T1000 (cell line): ENCODE data around the gene SPRYD4.
A peak's percentile ranks its signal among the peaks of the same experiment; 100 is the strongest.
"Not testable (repeated sequence)": the region's sequence is repeated elsewhere in the genome, so short reads cannot be mapped to it uniquely, and the experiment has no call there.

ENCODE experiments used
- DNase-seq: peaks from one replicate; lab custom pipeline; 2025; ENCODE audit warnings: mixed read lengths; lab: John Stamatoyannopoulos, UW

SPRYD4 gene

GRCh38 chr12:56468216-56469006, at the start of gene SPRYD4:
Gene SPRYD4 (plus strand): TSS chr12:56468578. CDS start chr12:56468592, 14 bp downstream.
- peak; percentile 81 for DNase-seq

- no peak for DNase-seq
Observed at GRCh38 chr12:56420411-56420810, 48.0 kb upstream of the SPRYD4 start.

- no peak for DNase-seq
Observed at GRCh38 chr12:56425193-56425592, 43.2 kb upstream of the SPRYD4 start.

GRCh38 chr12:56425940-56426438, 42.4 kb upstream of the SPRYD4 start:
- DNase-seq, result no peak

GRCh38 chr12:56431288-56431687, 37.1 kb upstream of the SPRYD4 start:
- no peak for DNase-seq

GRCh38 chr12:56431850-56432249, 36.5 kb upstream of the SPRYD4 start:
- no peak for DNase-seq

GRCh38 chr12:56434828-56435227, 33.5 kb upstream of the SPRYD4 start:
- no peak for DNase-seq

GRCh38 chr12:56437430-56438176, 30.8 kb upstream of the SPRYD4 start:
- no peak for DNase-seq

- DNase-seq, result not testable (repeated sequence)
Observed at GRCh38 chr12:56443208-56443607, 25.2 kb upstream of the SPRYD4 start.

GRCh38 chr12:56448860-56449621, 19.3 kb upstream of the SPRYD4 start, which contains the start of gene TIMELESS:
Gene TIMELESS (minus strand): TSS chr12:56449426. CDS start chr12:56434170, 15,256 bp downstream.
- DNase-seq, result peak; percentile 91

GRCh38 chr12:56449622-56449984, 18.8 kb upstream of the SPRYD4 start:
- DNase-seq, result no peak

- DNase-seq, result no peak
Observed at GRCh38 chr12:56450241-56450640, 18.1 kb upstream of the SPRYD4 start.

- no peak for DNase-seq
Observed at GRCh38 chr12:56451147-56451546, 17.2 kb upstream of the SPRYD4 start.

GRCh38 chr12:56454557-56454956, 13.8 kb upstream of the SPRYD4 start, which contains the start of gene MIP:
Gene MIP (minus strand): TSS chr12:56454657. CDS start chr12:56454613, 44 bp downstream.
- no peak for DNase-seq

GRCh38 chr12:56457817-56458216, 10.6 kb upstream of the SPRYD4 start:
- DNase-seq, result no peak

- DNase-seq, result no peak
Observed at GRCh38 chr12:56461235-56462159, 6.9 kb upstream of the SPRYD4 start.

GRCh38 chr12:56462565-56462964, 5.8 kb upstream of the SPRYD4 start:
- DNase-seq, result no peak

- DNase-seq, result no peak
Observed at GRCh38 chr12:56469007-56469930, 891 bp downstream of the SPRYD4 start.

GRCh38 chr12:56474389-56474788, 6.0 kb downstream of the SPRYD4 start:
- no peak for DNase-seq

GRCh38 chr12:56476143-56476542, 7.8 kb downstream of the SPRYD4 start:
- no peak for DNase-seq
